SK-N-SH treated with all-trans-retinoic acid at 6 μM for 48 hours (cell line): ENCODE data around the gene SRGAP1.

ENCODE experiments used
- ATAC-seq: fragments of 200-7000 bp; cut with Tn5 transposase; 3 replicates; pipeline ENCODE4 v1.9.1; 2020; ENCODE audit warnings: mild to moderate bottlenecking, moderate library complexity
- ARNTL ChIP-seq: fragments of 450-650 bp; formaldehyde crosslinking; IDR thresholded peaks from 2 replicates; pipeline ENCODE4 v1.5.0; 2020; ENCODE audit warnings: low read depth, mild to moderate bottlenecking, moderate library complexity, borderline replicate concordance
- BACH2 ChIP-seq: fragments of 250-450 bp; sonication (Bioruptor Pico); IDR thresholded peaks from 2 replicates; pipeline ENCODE4 v1.9.0; 2021; ENCODE audit warnings: mild to moderate bottlenecking, borderline replicate concordance
- CREB5 ChIP-seq: fragments of 250-450 bp; sonication (Bioruptor Pico); IDR thresholded peaks from 2 replicates; pipeline ENCODE4 v1.5.1; 2020; ENCODE audit warnings: low read depth, mild to moderate bottlenecking, moderate library complexity
- CSDC2 ChIP-seq: fragments of 250-450 bp; sonication (Bioruptor Pico); IDR thresholded peaks from 2 replicates; pipeline ENCODE4 v1.5.0; 2020; ENCODE audit warnings: mild to moderate bottlenecking, moderate library complexity
- CSRNP3 ChIP-seq: fragments of 250-450 bp; sonication (Bioruptor Pico); IDR thresholded peaks from 2 replicates; pipeline ENCODE4 v1.5.1; 2021; ENCODE audit warnings: mild to moderate bottlenecking, moderate library complexity
- ESRRG ChIP-seq: fragments of 250-450 bp; sonication (Bioruptor Pico); IDR thresholded peaks from 2 replicates; pipeline ENCODE4 v1.6.1; 2021; ENCODE audit warnings: mild to moderate bottlenecking
- GLIS3 ChIP-seq: fragments of 250-450 bp; sonication (Bioruptor Pico); IDR thresholded peaks from 2 replicates; pipeline ENCODE4 v1.5.0; 2020; ENCODE audit warnings: mild to moderate bottlenecking, moderate library complexity
- ISL1 ChIP-seq: fragments of 250-450 bp; sonication (Bioruptor Pico); IDR thresholded peaks from 2 replicates; pipeline ENCODE4 v2.1.2; 2022; ENCODE audit warnings: mild to moderate bottlenecking, moderate library complexity
- OSR1 ChIP-seq: fragments of 250-450 bp; sonication (Bioruptor Pico); IDR thresholded peaks from 2 replicates; pipeline ENCODE4 v1.8.0; 2022; ENCODE audit warnings: moderate library complexity, mild to moderate bottlenecking, inconsistent platforms
- POU6F1 ChIP-seq: fragments of 250-450 bp; sonication (Bioruptor Pico); IDR thresholded peaks from 2 replicates; pipeline ENCODE4 v1.8.0; 2021; ENCODE audit warnings: low read depth, mild to moderate bottlenecking, moderate library complexity, borderline replicate concordance
- PPARA ChIP-seq: fragments of 250-450 bp; sonication (Bioruptor Pico); IDR thresholded peaks from 2 replicates; pipeline ENCODE4 v1.5.0; 2020; ENCODE audit warnings: mild to moderate bottlenecking, borderline replicate concordance
- RARB ChIP-seq: fragments of 250-450 bp; sonication (Bioruptor Pico); IDR thresholded peaks from 2 replicates; pipeline ENCODE4 v1.8.0; 2021; ENCODE audit warnings: mild to moderate bottlenecking, moderate library complexity
- SNAI2 ChIP-seq: fragments of 250-450 bp; sonication (Bioruptor Pico); IDR thresholded peaks from 2 replicates; pipeline ENCODE4 v1.5.0; 2020; ENCODE audit warnings: mild to moderate bottlenecking, moderate library complexity
- TCF4 ChIP-seq: fragments of 250-450 bp; sonication (Bioruptor Pico); IDR thresholded peaks from 2 replicates; pipeline ENCODE4 v1.8.0; 2021; ENCODE audit warnings: mild to moderate bottlenecking, moderate library complexity, borderline replicate concordance
- TOX ChIP-seq: fragments of 250-450 bp; sonication (Bioruptor Pico); IDR thresholded peaks from 2 replicates; pipeline ENCODE4 v1.8.0; 2021; ENCODE audit warnings: mild to moderate bottlenecking, moderate library complexity, borderline replicate concordance
- TSHZ2 ChIP-seq: fragments of 250-450 bp; sonication (Bioruptor Pico); IDR thresholded peaks from 2 replicates; pipeline ENCODE4 v1.5.0; 2020; ENCODE audit warnings: mild to moderate bottlenecking, moderate library complexity
- ZC3H10 ChIP-seq: fragments of 250-450 bp; sonication (Bioruptor Pico); IDR thresholded peaks from 2 replicates; pipeline ENCODE4 v1.5.1; 2021; ENCODE audit warnings: mild to moderate bottlenecking, moderate library complexity
- ZFP3 ChIP-seq: fragments of 250-450 bp; sonication (Bioruptor Pico); IDR thresholded peaks from 2 replicates; pipeline ENCODE4 v1.5.0; 2020; ENCODE audit warnings: mild to moderate bottlenecking, moderate library complexity
- ZFP30 ChIP-seq: fragments of 450-650 bp; formaldehyde crosslinking; IDR thresholded peaks from 2 replicates; pipeline ENCODE4 v1.5.0; 2022; ENCODE audit warnings: mild to moderate bottlenecking, moderate library complexity
- ZNF565 ChIP-seq: fragments of 450-650 bp; formaldehyde crosslinking; conservative IDR thresholded peaks from 2 replicates; pipeline ENCODE4 v1.5.0; 2020; ENCODE audit warnings: low read depth, mild to moderate bottlenecking, moderate library complexity
- ZNF70 ChIP-seq: fragments of 450-650 bp; formaldehyde crosslinking; IDR thresholded peaks from 2 replicates; pipeline ENCODE4 v1.5.0; 2020; ENCODE audit warnings: mild to moderate bottlenecking, moderate library complexity
- ZNF8 ChIP-seq: fragments of 450-650 bp; formaldehyde crosslinking; IDR thresholded peaks from 2 replicates; pipeline ENCODE4 v1.5.0; 2020; ENCODE audit warnings: mild to moderate bottlenecking, moderate library complexity

SRGAP1 gene

GRCh38 chr12:64123448-64123847 lies 278.9 kb downstream of the SRGAP1 start:
- TF ChIP-seq BACH2 (CRISPR knock-in tag) = no peak
- no peak for ATAC-seq

GRCh38 chr12:64124511-64125197 lies 280.2 kb downstream of the SRGAP1 start:
- no peak for ATAC-seq
- TF ChIP-seq OSR1 (CRISPR knock-in tag) (no peak), ESRRG (CRISPR knock-in tag) (no peak), GLIS3 (CRISPR knock-in tag) (no peak), ARNTL (CRISPR knock-in tag) (no peak), ZFP30 (CRISPR knock-in tag) (no peak), ZNF70 (no peak), CSDC2 (CRISPR knock-in tag) (no peak), SNAI2 (no peak), ZNF565 (no peak)

- no peak for ATAC-seq
- TF ChIP-seq RARB (CRISPR knock-in tag) = no peak
- TF ChIP-seq ISL1 (CRISPR knock-in tag) = no peak
- no peak for TF ChIP-seq TCF4
- no peak for TF ChIP-seq PPARA
- TF ChIP-seq TSHZ2 = no peak
- TF ChIP-seq CSDC2 (CRISPR knock-in tag) = no peak
- no peak for TF ChIP-seq ZNF8
- no peak for TF ChIP-seq ARNTL (CRISPR knock-in tag)
- no peak for TF ChIP-seq ZFP30 (CRISPR knock-in tag)
- no peak for TF ChIP-seq ZNF70
- no peak for TF ChIP-seq GLIS3 (CRISPR knock-in tag)
- no peak for TF ChIP-seq ZFP3 (CRISPR knock-in tag)
- no peak for TF ChIP-seq CREB5 (CRISPR knock-in tag)
These were observed 281.4 kb downstream of the SRGAP1 start for GRCh38 chr12:64125913-64126312.

- TF ChIP-seq CREB5 (CRISPR knock-in tag) (no peak), ZC3H10 (CRISPR knock-in tag) (no peak), ZFP3 (CRISPR knock-in tag) (no peak), SNAI2 (no peak), ISL1 (CRISPR knock-in tag) (no peak), TCF4 (no peak), ZNF70 (no peak), GLIS3 (CRISPR knock-in tag) (no peak), ZFP30 (CRISPR knock-in tag) (no peak), ESRRG (CRISPR knock-in tag) (no peak), TOX (CRISPR knock-in tag) (no peak), CSRNP3 (CRISPR knock-in tag) (no peak), POU6F1 (CRISPR knock-in tag) (no peak), TSHZ2 (no peak), RARB (CRISPR knock-in tag) (no peak)
- ATAC-seq = no peak
These were observed 283.3 kb downstream of the SRGAP1 start for GRCh38 chr12:64127811-64128210.
